ENCODE data around the gene PLXNA2.

The PLXNA2 gene

DNA sequence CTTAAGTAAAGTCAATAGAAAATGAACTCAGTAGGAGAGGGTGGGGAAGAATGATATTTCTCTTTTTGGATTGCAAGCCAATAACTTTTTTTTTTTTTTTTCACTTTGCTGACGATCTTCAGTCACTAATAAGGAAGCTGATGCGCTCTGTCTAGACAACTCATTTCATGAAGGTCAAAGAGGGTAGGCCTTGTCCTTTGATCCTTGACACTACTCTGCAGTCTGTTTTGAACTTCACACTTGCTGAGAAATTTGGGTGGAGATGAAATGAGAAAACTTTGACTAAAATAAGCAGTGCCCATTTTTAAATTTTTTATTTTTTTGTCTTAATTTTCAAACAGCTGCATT lies 20.9 kb upstream of the PLXNA2 start:
- TF ChIP-seq, protein P1, sequence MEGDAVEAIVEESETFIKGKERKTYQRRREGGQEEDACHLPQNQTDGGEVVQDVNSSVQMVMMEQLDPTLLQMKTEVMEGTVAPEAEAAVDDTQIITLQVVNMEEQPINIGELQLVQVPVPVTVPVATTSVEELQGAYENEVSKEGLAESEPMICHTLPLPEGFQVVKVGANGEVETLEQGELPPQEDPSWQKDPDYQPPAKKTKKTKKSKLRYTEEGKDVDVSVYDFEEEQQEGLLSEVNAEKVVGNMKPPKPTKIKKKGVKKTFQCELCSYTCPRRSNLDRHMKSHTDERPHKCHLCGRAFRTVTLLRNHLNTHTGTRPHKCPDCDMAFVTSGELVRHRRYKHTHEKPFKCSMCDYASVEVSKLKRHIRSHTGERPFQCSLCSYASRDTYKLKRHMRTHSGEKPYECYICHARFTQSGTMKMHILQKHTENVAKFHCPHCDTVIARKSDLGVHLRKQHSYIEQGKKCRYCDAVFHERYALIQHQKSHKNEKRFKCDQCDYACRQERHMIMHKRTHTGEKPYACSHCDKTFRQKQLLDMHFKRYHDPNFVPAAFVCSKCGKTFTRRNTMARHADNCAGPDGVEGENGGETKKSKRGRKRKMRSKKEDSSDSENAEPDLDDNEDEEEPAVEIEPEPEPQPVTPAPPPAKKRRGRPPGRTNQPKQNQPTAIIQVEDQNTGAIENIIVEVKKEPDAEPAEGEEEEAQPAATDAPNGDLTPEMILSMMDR (IDR thresholded peaks at IDR 0.05; ENCODE audit: insufficient read depth, missing control alignments): no peak
- FAIRE-seq (no peak), DNase-seq (ENCODE audit: insufficient read length, low spot score) (no peak)

DNA sequence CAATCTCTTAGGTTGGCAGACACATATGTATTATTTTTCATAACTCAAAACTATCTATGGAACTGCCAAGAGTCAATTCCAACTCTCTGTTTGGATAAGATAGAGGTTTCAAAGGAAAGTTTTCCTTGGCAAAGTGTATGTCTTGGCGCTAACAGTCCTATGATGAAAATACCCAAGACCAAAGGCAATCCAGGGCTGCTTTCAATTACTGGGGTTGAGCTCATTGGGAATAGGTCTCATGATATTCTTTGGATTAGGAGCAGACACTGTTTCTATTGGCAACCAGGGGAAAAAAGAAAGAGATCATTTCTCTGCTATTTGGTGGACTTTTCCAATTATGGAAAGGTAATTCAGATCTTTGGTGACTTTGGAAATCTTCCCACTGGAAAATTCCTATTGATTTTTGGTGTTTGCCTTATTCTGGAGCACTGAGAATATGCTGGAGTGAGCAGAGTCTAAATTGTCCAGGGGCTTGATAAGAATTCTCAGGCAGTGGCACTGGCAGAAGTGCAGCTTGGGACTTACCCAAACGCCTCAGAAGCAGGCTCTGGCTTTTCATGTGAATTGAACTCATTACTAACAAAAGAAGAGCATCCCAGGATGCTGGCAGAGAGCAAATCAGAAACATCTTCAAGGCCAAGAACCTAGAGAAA lies 20.4 kb upstream of the PLXNA2 start:
- no peak for DNase-seq (ENCODE audit: insufficient read length, low spot score)

DNA sequence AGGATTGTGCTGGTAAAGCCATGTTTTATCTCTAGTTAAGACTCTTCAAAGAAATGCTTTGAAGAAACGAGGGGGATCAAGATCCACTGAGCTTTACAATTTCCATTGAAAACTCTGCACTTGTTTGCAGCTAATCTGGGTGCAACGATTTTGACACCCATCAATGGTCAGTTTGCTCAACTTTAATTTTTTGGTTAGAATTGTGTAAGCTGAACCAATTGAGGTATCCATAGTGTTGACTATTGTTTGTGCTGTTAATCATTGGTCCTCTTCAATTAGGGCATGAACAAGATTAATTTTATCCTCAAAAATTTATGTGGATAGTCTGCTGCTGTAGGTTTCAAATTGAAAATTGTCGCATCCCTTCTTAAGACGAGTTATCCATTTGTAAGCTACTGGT lies 17.7 kb upstream of the PLXNA2 start:
- TF ChIP-seq, protein P1 (IDR thresholded peaks at IDR 0.05; ENCODE audit: insufficient read depth, missing control alignments): no peak
- DNase-seq (ENCODE audit: insufficient read length, low spot score) (no peak), FAIRE-seq (no peak)

More for the DNA sequence above, 20.4 kb upstream of the PLXNA2 start:
- FAIRE-seq: no peak
- TF ChIP-seq, protein P1 (IDR thresholded peaks at IDR 0.05; ENCODE audit: insufficient read depth, missing control alignments): no peak

DNA sequence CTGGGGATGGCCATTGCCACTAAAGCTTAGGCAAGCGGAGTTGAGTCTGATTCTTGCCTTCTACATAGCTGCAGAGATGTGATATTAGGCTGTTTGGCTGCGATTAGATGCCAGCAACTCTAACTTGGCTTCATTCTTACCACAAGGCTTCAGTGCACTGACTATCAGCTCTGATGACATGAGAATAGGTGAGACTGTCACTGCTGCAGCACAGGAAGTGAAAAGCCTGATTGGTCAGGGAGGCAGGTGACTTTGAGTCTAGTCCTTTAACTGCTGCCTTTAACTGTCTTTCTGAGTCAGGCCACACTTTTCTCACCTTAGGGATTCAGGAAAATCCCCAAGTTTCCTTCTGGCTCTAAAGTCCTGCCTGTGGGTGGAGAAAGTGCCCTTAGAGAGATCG lies 14.1 kb upstream of the PLXNA2 start:
- DNase-seq (ENCODE audit: insufficient read length, low spot score) (no peak), FAIRE-seq (no peak)
- TF ChIP-seq, protein P1 (IDR thresholded peaks at IDR 0.05; ENCODE audit: insufficient read depth, missing control alignments): no peak

DNA sequence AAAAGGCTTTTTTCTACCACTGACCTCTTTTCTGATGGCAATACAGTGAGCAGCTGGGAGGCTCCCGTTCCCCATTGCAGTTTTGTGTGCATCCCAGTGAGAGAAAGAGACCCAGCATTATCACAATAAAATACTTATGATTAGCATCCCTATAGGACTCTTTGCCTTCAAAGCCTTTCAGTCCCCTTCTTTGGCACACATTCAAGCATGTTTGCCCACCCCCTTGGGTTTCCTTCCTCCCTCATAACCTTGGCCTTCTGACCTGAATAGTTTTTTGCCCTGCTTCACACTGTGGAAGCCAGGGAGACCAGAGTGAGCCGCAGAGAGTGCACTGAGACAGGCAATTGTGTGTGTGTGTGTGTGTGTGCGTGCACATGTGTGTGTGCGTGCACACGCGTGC lies 13.2 kb upstream of the PLXNA2 start:
- FAIRE-seq: no peak
- no peak for DNase-seq (ENCODE audit: insufficient read length, low spot score)
- TF ChIP-seq, protein P1 (IDR thresholded peaks at IDR 0.05; ENCODE audit: insufficient read depth, missing control alignments): no peak

DNA sequence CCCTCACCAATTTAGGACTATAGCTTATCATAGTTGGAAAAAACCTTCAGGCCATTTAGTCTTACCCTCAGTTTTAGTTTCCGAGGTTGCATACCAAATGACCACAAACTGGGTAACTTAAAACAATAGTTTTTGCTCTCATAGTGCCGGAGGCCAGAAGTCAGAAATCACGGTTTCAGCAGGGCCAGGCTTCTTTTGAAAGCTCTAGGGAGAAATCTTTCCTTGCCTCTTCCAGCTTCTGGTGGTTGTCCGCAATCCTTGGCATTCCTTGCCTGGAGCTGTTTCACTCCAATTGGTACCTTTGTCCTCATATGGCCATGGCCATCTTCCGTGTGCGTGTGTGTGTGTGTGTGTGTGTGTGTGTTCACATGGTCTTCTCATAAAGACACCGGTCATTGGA lies 12.4 kb upstream of the PLXNA2 start:
- TF ChIP-seq, protein P1 (IDR thresholded peaks at IDR 0.05; ENCODE audit: insufficient read depth, missing control alignments): no peak
- no peak for FAIRE-seq
- no peak for DNase-seq (ENCODE audit: insufficient read length, low spot score)

DNA sequence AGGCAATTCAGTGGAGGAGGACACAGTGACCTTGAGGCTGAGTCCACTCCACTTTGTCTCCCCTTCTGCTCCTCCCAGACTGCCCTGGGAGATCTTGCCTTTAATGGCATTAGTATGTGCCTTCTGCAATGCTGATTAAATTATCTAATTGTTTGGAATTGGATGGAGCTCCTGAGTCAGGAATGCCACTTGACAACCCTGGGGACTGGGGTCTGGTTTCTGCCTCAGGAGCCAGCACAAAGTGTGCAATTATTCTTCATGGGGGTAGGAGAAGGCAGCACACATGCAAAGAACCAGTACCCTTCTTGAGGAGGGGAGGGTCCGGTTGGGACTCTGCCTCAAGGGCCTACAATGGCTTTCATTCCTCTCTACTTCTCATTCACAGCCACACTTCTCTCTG lies 11.9 kb upstream of the PLXNA2 start:
- TF ChIP-seq, protein P1 (IDR thresholded peaks at IDR 0.05; ENCODE audit: insufficient read depth, missing control alignments): no peak
- no peak for DNase-seq (ENCODE audit: insufficient read length, low spot score)
- FAIRE-seq: no peak
